GM18909 (cell line): ENCODE measurements around the gene TUBAL3.

Experiments used
- ATAC-seq: cut with Tn5 transposase; IDR thresholded peaks from one replicate; pipeline ENCODE4 v1.9.1; 2021; ENCODE audit warnings: mild to moderate bottlenecking; ENCODE audit not compliant: unreplicated experiment, poor library complexity

Gene TUBAL3

DNA sequence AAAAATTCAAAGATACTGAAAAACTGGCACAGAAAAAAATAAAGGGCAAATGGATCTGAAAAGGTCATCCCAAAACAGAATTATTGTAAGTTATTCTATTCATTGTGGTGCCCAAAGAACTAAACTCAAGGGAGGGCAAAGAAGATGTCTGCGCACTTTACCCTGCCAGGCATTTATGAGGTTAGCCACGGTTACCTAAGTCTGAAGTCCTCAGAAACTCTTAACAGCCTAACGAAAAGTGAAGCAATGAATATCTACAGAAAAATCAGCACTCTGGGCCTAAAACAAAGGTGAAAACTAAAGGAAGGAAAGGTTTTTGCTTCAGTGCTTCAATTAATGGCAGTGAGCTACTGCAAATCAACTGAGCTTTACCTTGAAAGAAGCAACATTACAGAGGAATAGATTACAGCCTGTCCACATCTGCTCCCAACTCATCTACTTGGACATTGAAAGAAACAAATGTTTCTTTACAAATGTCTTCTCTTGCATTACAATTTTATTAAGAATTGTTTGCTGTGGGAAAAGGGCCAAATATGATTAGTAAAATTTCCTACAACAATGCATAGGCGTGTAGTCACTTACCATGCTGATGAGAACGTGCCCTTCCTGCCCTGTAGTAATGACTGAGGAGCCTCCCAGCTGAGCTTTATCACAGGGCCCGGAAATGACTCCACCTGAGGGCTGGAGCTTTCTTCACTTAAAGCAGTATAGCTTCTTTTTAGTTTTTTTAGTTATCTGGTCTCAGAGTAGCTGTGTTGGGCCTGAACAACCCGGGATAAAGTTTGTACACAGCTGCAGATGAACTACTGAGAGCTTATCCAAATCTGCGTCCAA is at the start of gene TUBAL3:
Gene TUBAL3, minus strand, starts transcription at position 621 of the 834 bp plus-strand sequence. Its CDS starts 36 bp downstream, at position 585.
- ATAC-seq: no peak

DNA sequence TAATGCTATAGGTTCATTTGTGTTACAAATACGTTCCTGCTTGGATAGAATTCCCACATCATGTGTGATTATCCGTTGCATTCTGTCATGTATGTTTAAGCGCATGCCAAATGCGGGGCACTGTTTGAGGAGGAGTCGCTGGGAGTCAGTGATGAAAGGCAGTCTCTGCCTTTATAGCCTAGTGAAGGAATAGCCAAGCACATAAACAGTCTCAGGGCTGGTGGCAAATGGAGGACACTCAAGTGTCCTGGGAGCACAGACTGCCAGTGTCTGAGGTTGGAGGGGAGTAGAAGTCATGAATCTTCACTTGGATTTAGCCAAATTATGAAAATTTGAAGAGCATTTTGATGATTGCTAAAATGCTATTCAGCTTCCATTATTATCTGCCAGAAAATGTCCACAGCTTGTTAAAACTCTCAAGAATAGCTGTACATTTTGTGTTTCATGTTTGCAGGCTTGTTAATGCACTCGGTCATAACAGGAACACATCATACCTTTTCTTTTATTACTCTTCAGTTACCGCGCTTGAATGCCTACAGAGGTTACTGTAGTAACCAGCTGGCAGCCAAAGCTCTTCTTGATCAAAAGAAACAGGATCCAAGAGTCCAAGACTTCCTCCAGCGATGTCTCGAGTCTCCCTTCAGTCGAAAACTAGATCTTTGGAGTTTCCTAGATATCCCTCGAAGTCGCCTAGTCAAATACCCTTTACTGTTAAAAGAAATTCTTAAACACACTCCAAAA is 49.3 kb upstream of the TUBAL3 start:
- no peak for ATAC-seq

DNA sequence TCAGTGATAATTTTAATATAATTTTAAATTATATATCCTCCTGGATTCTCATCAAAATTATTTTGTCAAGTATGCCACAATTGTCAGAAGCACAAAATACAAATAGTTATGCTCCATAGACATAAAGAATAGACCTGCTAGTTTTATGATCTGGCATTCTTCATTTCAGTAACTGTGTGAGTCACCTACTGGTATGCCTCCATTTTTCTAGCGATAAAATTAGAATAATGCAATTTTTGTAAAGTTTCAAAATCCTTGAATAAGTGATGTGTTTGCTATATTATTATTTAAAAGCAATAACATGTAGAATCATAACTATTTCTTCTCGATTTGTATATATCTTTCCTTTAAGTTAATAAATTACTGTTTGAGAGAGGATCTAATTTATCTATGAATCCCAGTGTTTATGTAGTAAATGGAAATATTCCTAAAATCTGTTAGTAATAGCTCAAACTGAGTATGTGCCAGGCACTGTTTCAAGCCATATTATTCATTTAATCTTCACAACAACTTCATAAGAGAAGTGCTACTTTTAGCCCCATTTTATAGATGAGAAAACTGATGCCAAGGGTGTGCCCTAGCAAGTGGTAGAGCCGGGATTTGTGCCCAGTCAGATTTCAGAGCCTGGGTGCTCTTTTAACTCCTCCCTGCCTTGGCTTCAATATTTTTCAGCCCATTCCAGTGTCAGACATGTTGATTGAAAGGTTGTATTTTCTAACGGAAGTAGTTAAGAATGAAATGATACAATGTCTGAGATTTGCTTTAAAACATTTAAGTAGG is 46.2 kb upstream of the TUBAL3 start:
- ATAC-seq: no peak

DNA sequence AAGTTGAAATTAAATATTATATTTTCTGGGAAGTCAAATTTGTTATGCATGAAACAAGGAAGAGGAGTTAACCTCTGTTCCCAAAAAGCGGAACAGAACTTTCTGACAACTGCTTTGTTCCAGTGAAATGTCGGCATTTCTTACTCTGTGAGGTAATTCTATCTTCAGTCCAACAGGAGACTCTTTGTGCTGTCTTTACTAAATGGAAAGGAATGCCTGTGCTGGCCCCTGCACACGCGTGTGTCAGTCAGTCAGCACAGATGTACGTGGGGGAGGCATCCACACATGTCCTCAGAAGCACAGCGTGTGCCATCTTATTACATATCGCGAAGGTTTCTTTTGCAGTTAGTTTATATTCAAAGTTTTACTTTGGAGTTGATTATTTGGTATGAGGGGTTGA is 45.2 kb upstream of the TUBAL3 start:
- ATAC-seq: no peak

DNA sequence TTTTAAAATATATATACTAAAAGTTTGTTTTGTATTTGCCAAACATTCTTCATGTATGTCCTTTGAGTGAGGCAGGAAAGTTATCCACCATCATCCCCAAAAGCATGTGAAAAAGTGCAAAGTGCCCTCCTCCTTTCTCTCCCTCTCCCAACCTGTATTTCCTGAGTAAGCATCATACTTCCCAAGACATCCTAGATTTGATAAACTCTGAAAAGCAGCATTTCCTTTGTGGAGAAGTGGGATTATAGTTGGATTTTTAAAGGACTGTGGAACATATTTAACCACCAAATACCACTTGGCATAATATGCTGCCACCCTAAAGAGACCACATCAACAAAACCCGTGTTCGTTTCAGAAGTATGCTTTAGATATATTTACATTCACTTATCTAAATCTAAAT is 44.6 kb upstream of the TUBAL3 start:
- no peak for ATAC-seq

DNA sequence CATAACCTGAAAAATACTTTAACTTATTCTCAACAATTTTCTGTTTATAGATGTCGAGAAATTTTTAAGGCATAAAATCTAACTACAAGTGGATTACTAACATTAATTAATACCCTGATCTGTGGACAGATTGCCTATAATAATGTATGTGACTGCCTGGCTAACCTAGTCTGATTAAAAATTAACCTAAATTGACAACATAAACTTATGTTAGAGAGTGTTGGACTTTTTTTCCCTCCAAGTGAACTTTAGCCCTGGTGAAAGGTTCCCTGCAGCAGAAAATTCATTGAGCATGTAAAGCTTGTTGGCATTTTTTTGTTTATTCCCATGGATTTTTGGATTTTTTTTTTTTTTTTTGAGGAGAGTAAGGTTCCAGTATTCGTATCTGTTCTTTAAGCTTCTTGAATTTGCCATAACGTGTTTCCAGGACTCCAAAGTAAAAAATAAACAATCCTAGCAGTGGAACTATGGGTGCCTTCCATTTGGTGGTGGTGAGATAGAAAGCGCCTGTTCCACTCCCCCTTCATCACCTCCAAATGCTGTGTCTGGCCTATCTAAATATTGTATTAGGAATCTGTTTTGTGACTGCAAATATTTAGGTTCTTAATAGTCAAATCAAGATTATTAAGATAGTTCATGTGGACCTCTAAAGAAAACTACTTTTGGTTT is 43.8 kb upstream of the TUBAL3 start:
- ATAC-seq: no peak

DNA sequence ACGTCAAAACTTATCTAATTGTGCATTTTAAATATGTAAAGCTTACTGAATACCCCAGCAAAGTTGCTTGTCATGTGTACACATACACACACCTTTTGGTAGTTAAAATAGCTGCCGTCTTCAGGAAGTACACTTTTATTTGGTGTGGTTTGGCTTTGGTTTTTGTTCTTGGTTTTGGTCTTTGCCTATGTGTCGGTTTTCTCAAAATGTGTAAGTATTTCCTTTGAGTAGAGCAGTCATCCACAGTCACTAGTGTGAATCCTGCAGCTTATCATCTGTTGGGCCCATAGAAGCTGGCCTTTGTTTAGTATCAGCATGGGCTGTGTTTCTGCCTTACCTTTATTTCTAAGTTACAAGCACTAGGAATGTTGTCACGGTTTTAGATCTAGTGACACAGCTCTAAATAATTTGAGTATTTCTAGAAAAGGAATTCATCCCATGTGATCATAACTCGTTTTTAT is 43.0 kb upstream of the TUBAL3 start:
- peak; percentile 60 for ATAC-seq

DNA sequence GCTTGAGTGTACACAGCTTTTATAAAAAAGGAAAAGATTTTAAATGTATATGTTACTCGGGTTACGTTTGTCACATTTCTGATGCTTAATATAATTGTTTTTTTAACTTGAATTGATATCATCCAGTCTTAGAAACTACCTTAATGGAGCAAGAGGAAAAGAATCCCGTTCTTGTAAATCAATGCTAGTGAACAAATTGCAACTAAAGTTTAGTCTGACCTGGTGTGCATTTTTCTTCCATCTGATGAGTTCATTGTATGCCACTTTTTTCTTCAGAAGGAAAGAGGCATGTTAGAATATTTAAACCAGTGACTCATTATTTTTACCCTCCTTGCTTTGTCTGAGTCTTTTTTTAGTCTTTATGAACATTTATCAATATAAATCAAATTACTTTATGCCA is 42.4 kb upstream of the TUBAL3 start:
- ATAC-seq: no peak

DNA sequence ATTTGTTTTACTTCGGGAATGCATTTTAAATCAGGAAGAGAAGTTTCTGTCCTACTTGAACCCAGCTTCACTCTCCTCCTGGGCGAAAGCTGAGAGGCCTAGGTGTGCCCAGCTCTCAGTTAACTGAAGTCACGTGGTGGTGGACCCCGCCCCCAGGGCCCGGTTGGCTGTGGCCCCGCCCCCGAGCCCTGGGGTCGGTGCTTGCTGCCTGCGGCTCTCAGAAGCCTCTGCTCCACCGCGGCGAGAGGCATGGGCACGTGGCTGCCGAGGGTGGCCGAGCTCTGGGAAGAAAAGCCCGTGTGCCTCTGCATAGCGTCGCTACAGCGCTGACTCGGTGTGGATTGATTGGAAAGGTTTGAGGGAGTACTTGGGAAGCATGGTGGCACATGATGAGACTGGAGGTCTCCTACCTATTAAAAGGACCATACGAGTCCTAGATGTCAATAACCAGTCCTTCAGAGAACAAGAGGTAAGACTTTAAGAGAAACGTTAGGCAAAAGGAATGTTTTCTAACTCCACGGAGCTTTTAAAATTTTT is 41.8 kb upstream of the TUBAL3 start:
- ATAC-seq: peak; percentile 51

DNA sequence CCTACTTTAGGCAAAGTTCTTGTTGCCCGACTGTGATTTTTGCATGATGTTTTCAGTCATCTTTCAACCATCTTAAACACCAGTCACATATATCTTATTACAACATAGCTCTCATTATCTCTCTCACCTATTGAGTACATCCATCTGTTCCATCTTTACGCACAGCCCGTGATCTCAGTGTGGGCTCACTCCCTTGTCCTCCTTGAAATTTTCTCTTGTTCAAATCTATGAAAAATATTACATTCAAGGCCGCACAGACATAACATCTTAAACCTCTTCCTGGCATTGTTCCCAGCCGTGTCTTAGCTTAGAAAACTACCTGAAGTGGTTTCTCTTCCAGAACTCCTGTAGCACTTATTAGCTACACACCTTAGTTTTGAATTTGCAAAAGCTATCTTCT is 40.4 kb upstream of the TUBAL3 start:
- ATAC-seq: no peak

DNA sequence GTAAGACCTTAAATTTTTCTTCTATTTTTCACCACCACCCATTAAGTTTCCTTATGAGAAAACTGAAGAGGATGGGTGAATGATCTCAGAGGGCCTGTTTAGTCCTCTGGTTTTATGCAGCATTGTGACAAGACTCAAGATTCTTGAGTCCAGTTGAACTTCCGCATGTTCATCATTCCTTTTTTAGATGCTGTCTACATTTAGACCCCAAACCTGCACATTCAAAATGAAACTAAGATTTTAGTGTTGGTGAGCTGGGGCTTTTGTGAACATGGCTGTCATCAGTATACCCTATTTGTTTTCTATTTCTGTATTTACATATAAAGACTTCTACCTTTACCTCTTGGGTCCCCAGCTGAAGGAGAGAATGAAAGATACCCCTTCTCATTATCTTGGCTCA is 38.8 kb upstream of the TUBAL3 start:
- peak; percentile 73 for ATAC-seq

DNA sequence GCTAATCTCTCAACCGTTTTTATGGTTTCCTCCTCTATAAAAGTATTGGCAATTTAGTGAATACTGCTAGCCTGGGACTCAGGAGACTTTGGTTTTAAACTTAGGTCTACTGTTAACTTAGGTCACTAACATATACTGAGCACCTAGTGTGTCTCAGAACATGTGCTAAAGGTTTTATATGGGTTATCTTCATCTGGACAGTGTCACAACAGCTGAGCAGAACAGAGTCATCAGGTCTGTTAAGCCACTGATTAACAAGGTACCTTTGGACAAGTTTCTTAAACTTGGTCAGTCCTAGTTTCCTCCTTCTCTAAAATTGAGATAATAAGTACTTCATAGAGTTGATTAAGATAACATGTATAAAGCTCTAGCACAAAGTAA is 38.4 kb upstream of the TUBAL3 start:
- ATAC-seq: peak; percentile 30

DNA sequence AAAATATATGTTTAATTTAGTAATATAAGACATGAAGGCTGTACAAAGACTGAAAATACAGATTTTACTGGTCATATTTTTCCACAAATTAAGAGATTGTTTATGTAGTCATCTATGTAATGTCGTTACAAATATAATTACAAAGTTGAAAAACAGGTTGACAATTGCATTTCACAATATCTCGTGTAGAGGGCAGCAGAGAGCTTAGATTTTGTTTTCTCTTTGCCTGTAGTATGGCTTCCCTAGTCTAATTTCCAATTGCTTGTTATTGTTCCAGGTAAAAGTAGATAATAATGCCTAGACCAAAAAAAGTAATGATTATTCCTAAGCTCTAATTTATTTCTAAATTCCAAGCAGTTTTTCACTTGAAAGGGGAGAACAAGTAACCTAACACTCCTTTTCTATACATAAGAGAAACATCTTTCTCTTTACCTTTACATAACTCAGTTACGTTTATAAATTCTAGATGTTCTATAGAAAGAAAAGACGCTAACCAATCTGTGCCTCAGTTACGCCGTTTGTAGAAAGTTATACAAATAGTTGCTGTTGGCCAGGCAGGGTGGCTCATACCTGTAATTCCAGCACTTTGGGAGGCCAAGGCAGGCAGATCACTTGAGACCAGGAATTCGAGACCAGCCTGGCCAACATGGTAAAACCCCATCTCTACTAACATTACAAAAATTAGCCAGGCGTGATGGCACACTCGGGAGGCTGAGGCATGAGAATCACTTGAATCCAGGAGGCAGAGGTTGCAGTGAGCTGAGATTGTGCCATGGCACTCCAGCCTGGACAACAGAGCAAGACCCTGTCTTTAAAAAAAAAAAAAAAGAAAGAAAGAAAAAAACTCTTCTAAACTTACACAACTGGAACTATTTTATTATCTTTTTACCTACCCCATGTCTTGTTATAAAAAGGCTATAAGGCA is 37.7 kb upstream of the TUBAL3 start:
- no peak for ATAC-seq

DNA sequence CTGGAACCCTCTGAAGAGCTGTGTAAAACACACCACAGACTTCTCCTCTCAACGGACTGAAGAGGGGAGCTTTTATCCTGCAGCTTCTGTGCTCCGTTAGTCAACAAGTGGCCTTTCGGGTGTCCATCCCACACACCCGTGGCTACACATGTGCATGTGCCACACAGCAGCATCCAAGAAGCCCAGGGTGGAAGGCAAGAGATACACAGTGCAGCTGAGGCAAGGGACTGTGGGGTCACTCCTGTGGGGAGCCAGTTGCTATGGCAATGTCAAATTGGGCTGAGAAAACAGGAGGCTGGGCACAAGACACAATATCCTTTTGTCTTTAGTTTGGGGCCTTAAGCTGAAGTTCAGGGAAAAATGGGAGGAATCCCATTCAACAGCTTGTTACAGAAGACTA is 36.5 kb upstream of the TUBAL3 start:
- no peak for ATAC-seq

DNA sequence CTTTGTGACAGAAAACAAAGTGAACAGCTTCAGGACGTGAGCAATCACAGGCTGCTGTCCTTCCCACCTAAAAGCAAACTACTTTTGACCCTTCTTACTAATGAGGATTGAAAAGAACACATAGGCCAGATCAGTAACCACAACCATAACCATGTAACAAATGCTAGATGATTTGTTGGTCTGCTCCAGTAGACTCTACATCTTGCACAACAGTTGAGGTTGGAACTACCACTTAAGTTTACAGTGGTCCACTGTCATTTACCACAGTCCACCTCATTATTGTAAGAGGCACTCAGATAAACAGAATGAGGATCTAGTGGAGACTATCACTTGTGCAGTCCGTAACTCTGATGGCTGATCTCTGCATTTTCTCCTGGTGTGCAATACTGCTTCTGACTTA is 35.6 kb upstream of the TUBAL3 start:
- ATAC-seq: no peak

DNA sequence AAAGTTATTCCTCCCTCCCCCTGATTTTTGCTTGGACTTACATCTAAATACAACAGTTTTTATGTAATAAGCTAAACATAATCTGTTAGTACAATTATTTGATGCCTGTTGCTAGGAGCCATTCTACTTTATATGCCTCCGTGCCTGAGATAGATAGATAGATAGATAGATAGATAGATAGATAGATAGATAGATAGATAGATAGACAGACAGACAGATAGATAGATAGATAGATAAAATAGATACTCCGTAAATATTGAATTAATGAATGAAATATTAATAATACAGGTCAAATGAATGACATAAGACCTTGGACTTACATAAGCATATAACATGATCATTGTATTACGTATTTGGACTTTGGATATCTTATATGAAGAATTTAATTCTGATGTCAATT is 30.7 kb upstream of the TUBAL3 start:
- ATAC-seq: no peak

DNA sequence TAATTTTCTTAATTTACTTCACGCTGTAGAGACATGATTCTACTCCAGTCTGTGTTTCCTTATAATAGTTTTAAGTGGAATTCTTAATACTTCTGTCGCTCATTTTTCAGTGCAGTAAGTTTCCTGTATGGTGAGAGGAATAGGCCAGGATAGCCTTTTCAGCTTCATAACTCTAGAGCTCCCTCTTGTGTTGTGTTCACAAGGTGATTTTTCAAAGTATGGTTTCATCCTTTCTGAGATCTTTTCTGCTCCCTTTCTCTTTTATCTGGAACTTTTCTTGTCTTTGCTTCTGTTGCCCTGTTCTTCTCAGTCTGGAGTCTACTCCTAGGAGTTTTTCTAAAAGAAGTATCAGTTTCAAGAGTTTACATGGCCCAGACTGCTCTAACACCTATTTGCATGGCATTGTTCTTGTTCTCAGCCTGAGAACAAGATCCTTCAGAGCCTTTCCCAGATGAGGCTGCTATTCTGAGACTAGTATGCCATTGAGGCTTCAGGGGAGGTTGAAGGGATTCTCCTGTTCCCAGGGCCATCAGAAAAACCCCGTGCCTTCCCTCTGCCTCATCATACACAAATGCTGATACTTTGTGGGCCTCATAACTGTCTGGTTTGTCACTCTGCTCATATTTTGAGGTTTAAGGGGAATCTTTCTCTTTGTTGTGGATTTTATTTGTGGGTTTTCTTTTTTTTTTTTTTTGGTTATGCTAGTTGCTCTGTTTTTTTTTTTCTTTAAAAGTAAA is 29.6 kb upstream of the TUBAL3 start:
- ATAC-seq: no peak

DNA sequence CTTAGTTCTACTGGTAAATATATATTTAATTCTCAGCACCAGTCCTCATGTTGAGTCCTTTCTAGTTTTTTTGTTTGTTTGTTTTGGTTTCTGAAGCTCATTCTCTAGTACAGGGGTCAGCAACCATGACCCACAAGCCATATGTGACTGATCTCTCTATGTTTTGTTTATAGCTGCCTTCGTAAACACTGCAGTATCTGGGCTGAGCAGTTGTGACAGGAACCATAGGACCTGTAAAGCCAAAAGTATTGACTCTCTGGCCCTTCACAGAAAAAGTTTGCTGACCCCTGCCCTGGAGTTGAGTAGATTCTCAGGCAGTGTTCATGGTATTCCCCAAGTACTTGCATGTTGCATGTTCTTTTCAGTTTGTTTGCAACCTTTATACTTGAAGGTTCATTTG is 28.6 kb upstream of the TUBAL3 start:
- no peak for ATAC-seq
